Vagina (tissue), 2 donors: ENCODE measurements around the gene MRTFA. TPM values are rescaled to one million over a fixed set of nuclear protein-coding genes. Genes with fewer than 3 reads are reported as not detected.

ENCODE experiments used
- DNase-seq, 2 donors: peaks; one replicate each; pipeline ENCODE4 v3.0.0-alpha.2; 2017; ENCODE audit errors: extremely low spot score in 2 of 2
- H3K27ac ChIP-seq: fragments of 200-600 bp; sonication (generic); one replicate; pipeline ENCODE4 v1.5.1; 2019
- H3K27me3 ChIP-seq: fragments of 200-600 bp; sonication (generic); one replicate; pipeline ENCODE4 v1.5.1; 2019
- H3K36me3 ChIP-seq, 2 donors: fragments of 200-600 bp; sonication (generic); one replicate each; pipeline ENCODE4 v1.5.1; 2017 to 2019
- H3K4me1 ChIP-seq: fragments of 200-600 bp; sonication (generic); one replicate; pipeline ENCODE4 v1.5.1; 2019
- H3K4me3 ChIP-seq, 2 donors: fragments of 200-600 bp; sonication (generic); 1 replicate in 1 of 2; 2 replicates in 1 of 2; pipeline ENCODE4 v1.5.1; 2016 to 2019
- H3K9me3 ChIP-seq: fragments of 200-600 bp; sonication (generic); one replicate; pipeline ENCODE4 v1.5.1; 2019
- CTCF ChIP-seq, 3 experiments: fragments of 450-650 bp in 2 of 3; fragments of 200-600 bp in 1 of 3; sonication (generic) in 1 of 3; IDR thresholded peaks; one replicate each; pipeline ENCODE4 v1.5.1; 2017 to 2019; ENCODE audit warnings: antibody characterized with exemption in 3 of 3, mild to moderate bottlenecking in 2 of 3, moderate library complexity in 2 of 3
- POLR2A ChIP-seq, 2 donors: fragments of 450-650 bp; IDR thresholded peaks; one replicate each; pipeline ENCODE4 v1.6.1; 2017; ENCODE audit warnings: antibody characterized with exemption in 2 of 2, mild to moderate bottlenecking in 2 of 2, moderate library complexity in 2 of 2
- POLR2AphosphoS5 ChIP-seq, 2 donors: sonication (generic); formaldehyde crosslinking; IDR thresholded peaks; one replicate each; pipeline ENCODE4 v1.9.0; 2017; ENCODE audit warnings: antibody characterized with exemption in 2 of 2, mild to moderate bottlenecking in 2 of 2, low read depth in 1 of 2; ENCODE audit not compliant: insufficient read depth in 1 of 2
- intact Hi-C: fragments of 100-400 bp; cut with DNase I; formaldehyde crosslinking; loops from one replicate; pipeline ENCODE4 v1.15.1; 2023
- total RNA-seq: library from RNA; depleted of rRNA; stranded (reverse); fragments of >200 nt; gene quantifications from one replicate; pipeline ENCODE4 v1.2.3, GENCODE V29; 2016

Gene MRTFA
- total RNA-seq, 1 donor from 2014 or later = 99.4 TPM

- intact Hi-C loops = loop anchor here (10.0 kb wide), 1 partner anchor 64 kb away; no protein-coding TSS in a partner anchor
- Histone ChIP-seq H3K4me1 (peaks cover 36% of the 10 kb centered on the region), H3K27me3 (no peaks in the 10 kb centered on the region), H3K27ac (peak overlapping the region; percentile 44), H3K36me3 (no peaks in the 10 kb centered on the region), H3K4me3 (no peak overlapping the region), H3K9me3 (no peaks in the 10 kb centered on the region)
- TF ChIP-seq POLR2AphosphoS5 (IDR thresholded peaks at IDR 0.05; ENCODE audit: insufficient read depth in 1 of 2, low read depth in 1 of 2) = peak; percentile 36 to 45
- TF ChIP-seq POLR2A (IDR thresholded peaks at IDR 0.05) = no peak
- no peak for DNase-seq
Observed at GRCh38 chr22:40499209-40499623, 137.3 kb downstream of the MRTFA start.

- Histone ChIP-seq H3K4me1 (peaks cover 36% of the 10 kb centered on the region), H3K27me3 (no peaks in the 10 kb centered on the region), H3K4me3 (no peak overlapping the region), H3K27ac (peak overlapping the region; percentile 44), H3K36me3 (no peaks in the 10 kb centered on the region), H3K9me3 (no peaks in the 10 kb centered on the region)
- no peak for DNase-seq
- TF ChIP-seq POLR2AphosphoS5 (IDR thresholded peaks at IDR 0.05; ENCODE audit: insufficient read depth in 1 of 2, low read depth in 1 of 2) = no peak
- no peak for TF ChIP-seq POLR2A (IDR thresholded peaks at IDR 0.05)
- no peak for TF ChIP-seq CTCF (IDR thresholded peaks at IDR 0.05)
- intact Hi-C loops = loop anchor here (10.0 kb wide), 1 partner anchor 64 kb away; no protein-coding TSS in a partner anchor
Observed at GRCh38 chr22:40498420-40499208, 137.9 kb downstream of the MRTFA start.

- H3K4me1 ChIP-seq = peaks cover 46% of the 10 kb centered on the region
- TF ChIP-seq POLR2AphosphoS5 (IDR thresholded peaks at IDR 0.05; ENCODE audit: insufficient read depth in 1 of 2, low read depth in 1 of 2) (no peak), POLR2A (IDR thresholded peaks at IDR 0.05) (no peak), CTCF (IDR thresholded peaks at IDR 0.05) (no peak)
- peak overlapping the region; percentile 39 for H3K27ac ChIP-seq
- H3K4me3 ChIP-seq = no peak overlapping the region
- DNase-seq = no peak
- no peaks in the 10 kb centered on the region for H3K27me3 ChIP-seq
- intact Hi-C loops = loop anchor here (10.0 kb wide), 1 partner anchor 59 kb away; no protein-coding TSS in a partner anchor
- H3K36me3 ChIP-seq = no peaks in the 10 kb centered on the region
- H3K9me3 ChIP-seq = no peaks in the 10 kb centered on the region
Observed at GRCh38 chr22:40493441-40493840, 143.1 kb downstream of the MRTFA start.

- intact Hi-C loops = loop anchor here (10.0 kb wide), 1 partner anchor 57 kb away; no protein-coding TSS in a partner anchor
- H3K27ac ChIP-seq = peak overlapping the region; percentile 39
- no peak for DNase-seq
- H3K9me3 ChIP-seq = no peaks in the 10 kb centered on the region
- H3K27me3 ChIP-seq = no peaks in the 10 kb centered on the region
- no peaks in the 10 kb centered on the region for H3K36me3 ChIP-seq
- TF ChIP-seq POLR2AphosphoS5 (IDR thresholded peaks at IDR 0.05; ENCODE audit: insufficient read depth in 1 of 2, low read depth in 1 of 2) (peak in 1 of 2 donors; percentile 56), POLR2A (IDR thresholded peaks at IDR 0.05) (no peak)
- H3K4me3 ChIP-seq = no peak overlapping the region
- H3K4me1 ChIP-seq = peaks cover 41% of the 10 kb centered on the region
Observed at GRCh38 chr22:40491990-40492631, 144.4 kb downstream of the MRTFA start.

GRCh38 chr22:40487663-40488249 lies 148.8 kb downstream of the MRTFA start:
- H3K4me1 ChIP-seq = peaks cover 57% of the 10 kb centered on the region
- TF ChIP-seq POLR2A (IDR thresholded peaks at IDR 0.05) = no peak
- TF ChIP-seq CTCF (IDR thresholded peaks at IDR 0.05) = peak in 1 of 3 experiments; percentile 47
- TF ChIP-seq POLR2AphosphoS5 (IDR thresholded peaks at IDR 0.05; ENCODE audit: insufficient read depth in 1 of 2, low read depth in 1 of 2) = peak in 1 of 2 donors; percentile 40
- no peaks in the 10 kb centered on the region for H3K36me3 ChIP-seq
- no peaks in the 10 kb centered on the region for H3K27me3 ChIP-seq
- no peaks in the 10 kb centered on the region for H3K9me3 ChIP-seq
- no peak overlapping the region for H3K27ac ChIP-seq
- intact Hi-C loops = no loop called here
- no peak for DNase-seq
- no peak overlapping the region for H3K4me3 ChIP-seq
